Upper lobe of left lung (tissue), 6 donors: ENCODE results near the gene ZNF750. TPM values are rescaled to one million over a fixed set of nuclear protein-coding genes. Genes with fewer than 3 reads are reported as not detected.
A peak's percentile ranks its signal among the peaks of the same experiment; 100 is the strongest.

ENCODE experiments used
- ATAC-seq, 2 donors: fragments of 200-7000 bp; cut with Tn5 transposase; one replicate each; pipeline ENCODE4 v1.9.1; 2022; ENCODE audit warnings: mild to moderate bottlenecking in 2 of 2, moderate library complexity in 2 of 2; ENCODE audit not compliant: low FRiP score in 2 of 2
- DNase-seq, 2 donors: peaks; one replicate each; pipeline ENCODE4 v3.0.0-alpha.2; 2019 to 2020
- H3K27ac ChIP-seq, 4 donors: fragments of 200-600 bp; sonication (generic); one replicate each; pipeline ENCODE4 v1.5.1; 2016 to 2019
- H3K27me3 ChIP-seq, 4 donors: fragments of 200-600 bp; sonication (generic); one replicate each; pipeline ENCODE4 v1.5.1; 2017 to 2019
- H3K36me3 ChIP-seq, 4 donors: fragments of 200-600 bp; sonication (generic); one replicate each; pipeline ENCODE4 v1.5.1; 2016 to 2019
- H3K4me1 ChIP-seq, 4 donors: fragments of 200-600 bp; sonication (generic); one replicate each; pipeline ENCODE4 v1.5.1; 2018 to 2019
- H3K4me3 ChIP-seq, 4 donors: fragments of 200-600 bp; sonication (generic); one replicate each; pipeline ENCODE4 v1.5.1; 2017 to 2019; ENCODE audit warnings: mild to moderate bottlenecking in 2 of 4, moderate library complexity in 1 of 4
- H3K9me3 ChIP-seq, 4 donors: fragments of 200-600 bp; sonication (generic); one replicate each; pipeline ENCODE4 v1.5.1; 2018 to 2019
- CTCF ChIP-seq, 6 experiments: fragments of 450-650 bp in 4 of 6; fragments of 200-600 bp in 2 of 6; sonication (generic) in 2 of 6; IDR thresholded peaks; one replicate each; pipeline ENCODE4 v1.5.1; 2016 to 2019; ENCODE audit warnings: antibody characterized with exemption in 6 of 6
- EP300 ChIP-seq, 4 donors: sonication (generic); formaldehyde crosslinking; IDR thresholded peaks; one replicate each; pipeline ENCODE4 v1.5.1; 2017; ENCODE audit warnings: antibody characterized with exemption in 4 of 4, control low read depth in 2 of 4
- POLR2A ChIP-seq, 4 donors: fragments of 450-650 bp; IDR thresholded peaks; one replicate each; pipeline ENCODE4 v1.5.1; 2016 to 2017; ENCODE audit warnings: antibody characterized with exemption in 4 of 4, mild to moderate bottlenecking in 2 of 4
- POLR2AphosphoS5 ChIP-seq, 2 donors: sonication (generic); formaldehyde crosslinking; IDR thresholded peaks; one replicate each; pipeline ENCODE4 v1.5.1; 2017; ENCODE audit warnings: antibody characterized with exemption in 2 of 2
- WGBS, 2 donors: methylation state at CpG; one replicate each; pipeline ENCODE4 v1.1.5; 2017 to 2018; 5-methylcytosine and 5-hydroxymethylcytosine counted together
- total RNA-seq, 6 donors: library from RNA; depleted of rRNA in 4 of 6; stranded (reverse); fragments of >200 nt in 4 of 6; gene quantifications; one replicate each; pipeline versions ENCODE4 v1.1.0 to v1.2.1, GENCODE V29; 2016 to 2021
- donor health status: DM: no; HTN: no; CAD: no; lungs with moderate emphysema.
- donor health status: DM: no; HTN: yes; CAD: no; lungs with severe emphysema.

The ZNF750 gene
- total RNA-seq, 6 donors from 2014 or later = 2.9 to 14.4 (median 6.9) TPM

GRCh38 chr17:82884341-82884969 is 44.6 kb upstream of the ZNF750 start:
- Histone ChIP-seq H3K36me3 (no peaks in the 10 kb centered on the region), H3K4me1 (peaks cover 32 to 71% (median 65%) of the 10 kb centered on the region in 4 donors), H3K27me3 (no peaks in the 10 kb centered on the region), H3K27ac (peak overlapping the region in 3 of 4 donors; percentile 3 to 89 (median 80)), H3K4me3 (no peak overlapping the region), H3K9me3 (no peaks in the 10 kb centered on the region)
- peak in 1 of 2 donors; percentile 9 for ATAC-seq
- peak in 1 of 2 donors; percentile 73 for DNase-seq
- 87% methylated on average over 21 to 25 of the region's 25 CpGs for WGBS, 2 donors
- TF ChIP-seq POLR2AphosphoS5 (IDR thresholded peaks at IDR 0.05) (no peak), CTCF (IDR thresholded peaks at IDR 0.05) (no peak), EP300 (IDR thresholded peaks at IDR 0.05) (no peak), POLR2A (IDR thresholded peaks at IDR 0.05) (no peak)

GRCh38 chr17:82883419-82884031 is 43.7 kb upstream of the ZNF750 start:
- WGBS, 2 donors = 74 to 91% methylated on average over 16 to 23 of the region's 23 CpGs
- Histone ChIP-seq H3K36me3 (no peaks in the 10 kb centered on the region), H3K27ac (peak overlapping the region; percentile 58 to 89 (median 74)), H3K27me3 (no peaks in the 10 kb centered on the region), H3K4me3 (peak overlapping the region in 1 of 4 donors; percentile 8), H3K4me1 (peaks cover 30 to 76% (median 71%) of the 10 kb centered on the region in 4 donors), H3K9me3 (no peaks in the 10 kb centered on the region)
- DNase-seq (peak in 1 of 2 donors; percentile 62), ATAC-seq (no peak)
- TF ChIP-seq EP300 (IDR thresholded peaks at IDR 0.05) = no peak
- TF ChIP-seq CTCF (IDR thresholded peaks at IDR 0.05) = no peak
- no peak for TF ChIP-seq POLR2A (IDR thresholded peaks at IDR 0.05)

GRCh38 chr17:82882715-82883418 is 43.0 kb upstream of the ZNF750 start:
- Histone ChIP-seq H3K9me3 (no peaks in the 10 kb centered on the region), H3K4me1 (peaks cover 32 to 79% (median 74%) of the 10 kb centered on the region in 4 donors), H3K4me3 (peak overlapping the region in 2 of 4 donors; percentile 4 to 8), H3K27ac (peak overlapping the region; percentile 58 to 89 (median 74)), H3K36me3 (no peaks in the 10 kb centered on the region), H3K27me3 (no peaks in the 10 kb centered on the region)
- WGBS, 2 donors = 60 to 71% methylated on average over 24 to 39 of the region's 39 CpGs
- TF ChIP-seq EP300 (IDR thresholded peaks at IDR 0.05) = no peak
- TF ChIP-seq CTCF (IDR thresholded peaks at IDR 0.05) = no peak
- peak; percentile 7 to 60 for TF ChIP-seq POLR2AphosphoS5 (IDR thresholded peaks at IDR 0.05)
- peak in 1 of 4 donors; percentile 72 for TF ChIP-seq POLR2A (IDR thresholded peaks at IDR 0.05)
- DNase-seq (peak; percentile 81 to 90), ATAC-seq (peak; percentile 62 to 84)

- Histone ChIP-seq H3K9me3 (no peaks in the 10 kb centered on the region), H3K27ac (peak overlapping the region; percentile 58 to 89 (median 74)), H3K4me1 (peaks cover 36 to 86% (median 79%) of the 10 kb centered on the region in 4 donors), H3K27me3 (no peaks in the 10 kb centered on the region), H3K36me3 (no peaks in the 10 kb centered on the region), H3K4me3 (no peak overlapping the region)
- DNase-seq (peak in 1 of 2 donors; percentile 85), ATAC-seq (peak; percentile 35 to 58)
- peak in 1 of 6 experiments; percentile 15 for TF ChIP-seq CTCF (IDR thresholded peaks at IDR 0.05)
- peak in 1 of 2 donors; percentile 20 for TF ChIP-seq POLR2AphosphoS5 (IDR thresholded peaks at IDR 0.05)
- no peak for TF ChIP-seq EP300 (IDR thresholded peaks at IDR 0.05)
- peak in 1 of 4 donors; percentile 43 for TF ChIP-seq POLR2A (IDR thresholded peaks at IDR 0.05)
- 71 to 84% methylated on average over 12 to 16 of the region's 17 CpGs for WGBS, 2 donors
Observed at GRCh38 chr17:82881900-82882714, 42.3 kb upstream of the ZNF750 start.
